K562 (cell line): ENCODE measurements around the gene CPA4. TPM values are rescaled to one million over a fixed set of nuclear protein-coding genes. Genes with fewer than 3 reads are reported as not detected.

Source experiments
- CBFB ChIP-seq: sonication (generic); formaldehyde crosslinking; IDR thresholded peaks from 2 replicates; pipeline ENCODE4 v1.4.0; 2020; ENCODE audit warnings: mild to moderate bottlenecking, missing genetic modification reagents
- CBX3 ChIP-seq, 2 experiments: IDR thresholded peaks; 1 replicate in 1 of 2; 2 replicates in 1 of 2; pipeline ENCODE4 v1.6.1; 2012; ENCODE audit warnings: inconsistent platforms in 2 of 2, low read length in 2 of 2, borderline replicate concordance in 1 of 2, control low read depth in 1 of 2
- CBX5 ChIP-seq: IDR thresholded peaks from 2 replicates; pipeline ENCODE4 v1.6.1; 2014; ENCODE audit warnings: low read depth, borderline replicate concordance
- FOXJ3 ChIP-seq: sonication (generic); formaldehyde crosslinking; IDR thresholded peaks from 2 replicates; pipeline ENCODE4 v1.4.0; 2020; ENCODE audit warnings: mild to moderate bottlenecking, missing genetic modification reagents
- HLTF ChIP-seq: fragments of 450-650 bp; IDR thresholded peaks from 2 replicates; pipeline ENCODE4 v1.6.1; 2016
- ILK ChIP-seq: fragments of 450-650 bp; IDR thresholded peaks from 2 replicates; pipeline ENCODE4 v1.6.1; 2016; ENCODE audit warnings: missing genetic modification characterization, low read depth, mild to moderate bottlenecking, missing compliant biosample characterization, moderate library complexity, borderline replicate concordance
- LCOR ChIP-seq: sonication (generic); formaldehyde crosslinking; IDR thresholded peaks from 2 replicates; pipeline ENCODE4 v1.8.0; 2022; ENCODE audit warnings: mild to moderate bottlenecking, missing genetic modification reagents
- NR4A1 ChIP-seq, 2 experiments: fragments of 250-450 bp in 1 of 2; fragments of 450-650 bp in 1 of 2; sonication (Bioruptor Pico) in 1 of 2; IDR thresholded peaks; 2 replicates each; pipeline versions ENCODE4 v1.4.0 to v1.6.1; 2016 to 2020; ENCODE audit warnings: mild to moderate bottlenecking in 2 of 2, missing compliant biosample characterization in 1 of 2, missing genetic modification characterization in 1 of 2, moderate library complexity in 1 of 2
- POLR2B ChIP-seq: fragments of 450-650 bp; IDR thresholded peaks from 2 replicates; pipeline ENCODE4 v1.6.1; 2018; ENCODE audit warnings: low read depth; ENCODE audit not compliant: partially characterized antibody
- RBM34 ChIP-seq: fragments of 200-400 bp; formaldehyde crosslinking; IDR thresholded peaks from 2 replicates; pipeline ENCODE4 v1.6.1; 2018; ENCODE audit warnings: low read length, borderline replicate concordance; ENCODE audit not compliant: insufficient read depth
- RNF2 ChIP-seq: sonication (generic); IDR thresholded peaks from 2 replicates; pipeline ENCODE4 v1.6.1; 2016
- TAF7 ChIP-seq: fragments of 450-650 bp; IDR thresholded peaks from 2 replicates; pipeline ENCODE4 v1.6.1; 2016; ENCODE audit warnings: missing genetic modification characterization, missing compliant biosample characterization
- TRIM24 ChIP-seq, 2 experiments: fragments of 450-650 bp; IDR thresholded peaks; 2 replicates each; pipeline ENCODE4 v1.6.1; 2016
- TRIM28 ChIP-seq: fragments of 450-650 bp; IDR thresholded peaks from 2 replicates; pipeline ENCODE4 v1.6.1; 2017
- ZNF274 ChIP-seq: IDR thresholded peaks from 2 replicates; pipeline ENCODE4 v1.6.1; 2011; ENCODE audit warnings: low read depth, mild to moderate bottlenecking, low read length, moderate library complexity, borderline replicate concordance
- ZNF512 ChIP-seq: IDR thresholded peaks from 2 replicates; pipeline ENCODE4 v1.6.1; 2016; ENCODE audit warnings: missing genetic modification characterization, missing compliant biosample characterization
- ZNF551 ChIP-seq: fragments of 250-450 bp; sonication (Bioruptor Pico); IDR thresholded peaks from 2 replicates; pipeline ENCODE4 v1.5.0; 2021; ENCODE audit warnings: mild to moderate bottlenecking, moderate library complexity
- polyA plus RNA-seq, 8 experiments: library from polyadenylated mRNA; depleted of rRNA in 4 of 8; stranded (reverse) in 5 of 8; unstranded in 3 of 8; fragments of >200 nt; fragmentation: Nextera tagmentation in 2 of 8; fragmentation: Illumina TruSeq in 1 of 8; extraction: Ambion mirVana in 2 of 8; extraction: Trizol in 1 of 8; gene quantifications; 2 replicates each; pipeline versions ENCODE4 v1.2.1 to v1.2.3, GENCODE V29; 2011 to 2014; ENCODE audit warnings: inconsistent platforms in 1 of 8, missing spikeins in 1 of 8
- total RNA-seq, 7 experiments: library from RNA; depleted of rRNA in 6 of 7; stranded (reverse); fragments of >200 nt in 6 of 7; fragmentation: Illumina TruSeq in 2 of 7; extraction: Trizol in 2 of 7; gene quantifications; 2 replicates each; pipeline versions ENCODE4 v1.2.1 to v1.2.3, GENCODE V29; 2011 to 2021; ENCODE audit warnings: low replicate concordance in 1 of 7
- TF ChIP-seq, protein P1 (sequence below): fragments of 450-650 bp; IDR thresholded peaks from 2 replicates; pipeline ENCODE4 v1.6.1; 2016; ENCODE audit warnings: low read depth
- TF ChIP-seq, protein P2 (sequence below): fragments of 450-650 bp; IDR thresholded peaks from 2 replicates; pipeline ENCODE4 v1.6.1; 2016; ENCODE audit warnings: antibody characterized with exemption

Gene CPA4
- total and polyA plus RNA-seq, 9 of the 15 experiments (the other 6 are each of a cell fraction or from before 2014, with no cell fraction given) = not detected

- TF ChIP-seq, protein P1, sequence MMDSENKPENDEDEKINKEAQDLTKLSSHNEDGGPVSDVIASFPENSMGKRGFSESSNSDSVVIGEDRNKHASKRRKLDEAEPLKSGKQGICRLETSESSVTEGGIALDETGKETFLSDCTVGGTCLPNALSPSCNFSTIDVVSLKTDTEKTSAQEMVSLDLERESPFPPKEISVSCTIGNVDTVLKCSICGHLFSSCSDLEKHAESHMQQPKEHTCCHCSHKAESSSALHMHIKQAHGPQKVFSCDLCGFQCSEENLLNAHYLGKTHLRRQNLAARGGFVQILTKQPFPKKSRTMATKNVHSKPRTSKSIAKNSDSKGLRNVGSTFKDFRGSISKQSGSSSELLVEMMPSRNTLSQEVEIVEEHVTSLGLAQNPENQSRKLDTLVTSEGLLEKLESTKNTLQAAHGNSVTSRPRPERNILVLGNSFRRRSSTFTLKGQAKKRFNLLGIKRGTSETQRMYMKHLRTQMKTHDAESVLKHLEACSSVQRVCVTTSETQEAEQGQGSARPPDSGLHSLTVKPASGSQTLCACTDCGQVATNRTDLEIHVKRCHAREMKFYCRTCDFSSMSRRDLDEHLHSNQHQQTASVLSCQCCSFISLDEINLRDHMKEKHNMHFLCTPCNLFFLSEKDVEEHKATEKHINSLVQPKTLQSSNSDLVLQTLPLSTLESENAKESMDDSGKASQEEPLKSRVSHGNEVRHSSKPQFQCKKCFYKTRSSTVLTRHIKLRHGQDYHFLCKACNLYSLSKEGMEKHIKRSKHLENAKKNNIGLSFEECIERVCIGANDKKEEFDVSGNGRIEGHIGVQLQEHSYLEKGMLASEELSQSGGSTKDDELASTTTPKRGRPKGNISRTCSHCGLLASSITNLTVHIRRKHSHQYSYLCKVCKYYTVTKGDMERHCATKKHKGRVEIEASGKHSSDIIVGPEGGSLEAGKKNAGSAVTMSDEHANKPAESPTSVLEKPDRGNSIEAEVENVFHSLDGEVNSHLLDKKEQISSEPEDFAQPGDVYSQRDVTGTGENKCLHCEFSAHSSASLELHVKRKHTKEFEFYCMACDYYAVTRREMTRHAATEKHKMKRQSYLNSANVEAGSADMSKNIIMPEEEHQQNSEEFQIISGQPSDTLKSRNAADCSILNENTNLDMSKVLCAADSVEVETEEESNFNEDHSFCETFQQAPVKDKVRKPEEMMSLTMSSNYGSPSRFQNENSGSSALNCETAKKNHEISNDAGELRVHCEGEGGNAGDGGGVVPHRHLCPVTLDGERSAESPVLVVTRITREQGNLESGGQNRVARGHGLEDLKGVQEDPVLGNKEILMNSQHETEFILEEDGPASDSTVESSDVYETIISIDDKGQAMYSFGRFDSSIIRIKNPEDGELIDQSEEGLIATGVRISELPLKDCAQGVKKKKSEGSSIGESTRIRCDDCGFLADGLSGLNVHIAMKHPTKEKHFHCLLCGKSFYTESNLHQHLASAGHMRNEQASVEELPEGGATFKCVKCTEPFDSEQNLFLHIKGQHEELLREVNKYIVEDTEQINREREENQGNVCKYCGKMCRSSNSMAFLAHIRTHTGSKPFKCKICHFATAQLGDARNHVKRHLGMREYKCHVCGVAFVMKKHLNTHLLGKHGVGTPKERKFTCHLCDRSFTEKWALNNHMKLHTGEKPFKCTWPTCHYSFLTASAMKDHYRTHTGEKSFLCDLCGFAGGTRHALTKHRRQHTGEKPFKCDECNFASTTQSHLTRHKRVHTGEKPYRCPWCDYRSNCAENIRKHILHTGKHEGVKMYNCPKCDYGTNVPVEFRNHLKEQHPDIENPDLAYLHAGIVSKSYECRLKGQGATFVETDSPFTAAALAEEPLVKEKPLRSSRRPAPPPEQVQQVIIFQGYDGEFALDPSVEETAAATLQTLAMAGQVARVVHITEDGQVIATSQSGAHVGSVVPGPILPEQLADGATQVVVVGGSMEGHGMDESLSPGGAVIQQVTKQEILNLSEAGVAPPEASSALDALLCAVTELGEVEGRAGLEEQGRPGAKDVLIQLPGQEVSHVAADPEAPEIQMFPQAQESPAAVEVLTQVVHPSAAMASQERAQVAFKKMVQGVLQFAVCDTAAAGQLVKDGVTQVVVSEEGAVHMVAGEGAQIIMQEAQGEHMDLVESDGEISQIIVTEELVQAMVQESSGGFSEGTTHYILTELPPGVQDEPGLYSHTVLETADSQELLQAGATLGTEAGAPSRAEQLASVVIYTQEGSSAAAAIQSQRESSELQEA = no peak
- TF ChIP-seq FOXJ3 = no peak
- TF ChIP-seq CBFB = no peak
- TF ChIP-seq, protein P2, sequence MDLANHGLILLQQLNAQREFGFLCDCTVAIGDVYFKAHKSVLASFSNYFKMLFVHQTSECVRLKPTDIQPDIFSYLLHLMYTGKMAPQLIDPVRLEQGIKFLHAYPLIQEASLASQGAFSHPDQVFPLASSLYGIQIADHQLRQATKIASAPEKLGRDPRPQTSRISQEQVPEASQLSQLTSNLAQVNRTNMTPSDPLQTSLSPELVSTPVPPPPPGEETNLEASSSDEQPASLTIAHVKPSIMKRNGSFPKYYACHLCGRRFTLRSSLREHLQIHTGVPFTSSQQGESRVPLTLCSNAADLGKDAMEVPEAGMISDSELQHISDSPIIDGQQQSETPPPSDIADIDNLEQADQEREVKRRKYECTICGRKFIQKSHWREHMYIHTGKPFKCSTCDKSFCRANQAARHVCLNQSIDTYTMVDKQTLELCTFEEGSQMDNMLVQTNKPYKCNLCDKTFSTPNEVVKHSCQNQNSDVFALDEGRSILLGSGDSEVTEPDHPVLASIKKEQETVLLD = no peak
- TF ChIP-seq TAF7 (tag) = no peak
- TF ChIP-seq CBX5 = peak; percentile 43; the same call in 1 of the 2 replicates
- TF ChIP-seq HLTF = peak; percentile 99
- TF ChIP-seq ZNF551 = no peak
- no peak for TF ChIP-seq ILK
- TF ChIP-seq LCOR (CRISPR knock-in tag) = no peak
- peak in 1 of 2 experiments; percentile 53; a peak in 1 of 4 replicates for TF ChIP-seq TRIM24 (IDR thresholded peaks at IDR 0.05)
- peak in 1 of 2 experiments; percentile 87; a peak in 1 of 3 replicates for TF ChIP-seq CBX3 (IDR thresholded peaks at IDR 0.05; ENCODE audit: borderline replicate concordance in 1 of 2, low read length in 2 of 2)
- TF ChIP-seq NR4A1 (CRISPR knock-in tag; IDR thresholded peaks at IDR 0.05) = no peak
- no peak for TF ChIP-seq NR4A1 (tag; IDR thresholded peaks at IDR 0.05)
- no peak for TF ChIP-seq RBM34
- no peak for TF ChIP-seq ZNF274
- TF ChIP-seq POLR2B = no peak
- TF ChIP-seq RNF2 = no peak
- TF ChIP-seq ZNF512 (tag) = no peak
- peak; percentile 97 for TF ChIP-seq TRIM28
Observed at GRCh38 chr7:130258494-130259078, 34.4 kb upstream of the CPA4 start (continued).
